GM10248 (cell line): ENCODE results near the gene GNAI2.

Source experiments
- CTCF ChIA-PET: fragments of 300-600 bp; sonication (Branson Sonifier 250); formaldehyde crosslinking; extraction: SDS; loops from one replicate; lab custom pipeline; 2021; ENCODE audit warnings: antibody characterized with exemption; lab: Yijun Ruan, JAX
- POLR2A ChIA-PET: fragments of 350-650 bp; sonication (Branson Sonifier 250); formaldehyde crosslinking; extraction: SDS; loops from one replicate; lab custom pipeline; 2020; ENCODE audit warnings: antibody characterized with exemption; lab: Yijun Ruan, JAX
- DNase-seq: peaks from one replicate; pipeline ENCODE4 v3.0.0; 2012; ENCODE audit errors: extremely low spot score
- TF ChIP-seq, protein P1 (sequence below): IDR thresholded peaks from 2 replicates; pipeline ENCODE4 v1.5.1; 2012; ENCODE audit warnings: mild to moderate bottlenecking, low read depth; ENCODE audit errors: extremely low read depth, missing control alignments, control extremely low read depth

GNAI2 gene

DNA sequence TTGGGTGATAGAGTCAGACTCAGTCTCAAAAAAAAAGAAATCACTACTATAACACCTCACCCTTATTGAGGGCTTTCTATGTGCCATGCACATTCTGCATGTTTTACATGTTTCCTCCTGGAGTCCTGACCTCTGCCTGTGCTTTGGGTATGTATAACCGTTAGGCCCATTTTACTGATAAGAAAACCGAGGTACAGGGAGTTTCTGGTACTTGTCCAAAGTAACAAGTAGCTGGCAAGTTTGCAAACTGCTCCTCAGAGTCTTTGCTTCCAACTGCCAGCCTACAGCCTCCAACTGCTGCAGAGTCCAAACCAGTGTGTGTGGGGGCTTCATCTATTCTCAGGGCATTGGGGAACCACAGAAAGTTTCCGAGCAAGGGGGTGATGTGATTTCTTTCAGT lies 3.7 kb upstream of the GNAI2 start:
- DNase-seq: no peak
- POLR2A ChIA-PET: no interaction called here
- CTCF ChIA-PET: interaction anchor here (2.5 to 26.7 kb wide), 3 partner anchors 13 to 43 kb away, joined by 11 to 393 read pairs (median 276); partner anchors contain the start of gene GNAT1
- TF ChIP-seq, protein P1, sequence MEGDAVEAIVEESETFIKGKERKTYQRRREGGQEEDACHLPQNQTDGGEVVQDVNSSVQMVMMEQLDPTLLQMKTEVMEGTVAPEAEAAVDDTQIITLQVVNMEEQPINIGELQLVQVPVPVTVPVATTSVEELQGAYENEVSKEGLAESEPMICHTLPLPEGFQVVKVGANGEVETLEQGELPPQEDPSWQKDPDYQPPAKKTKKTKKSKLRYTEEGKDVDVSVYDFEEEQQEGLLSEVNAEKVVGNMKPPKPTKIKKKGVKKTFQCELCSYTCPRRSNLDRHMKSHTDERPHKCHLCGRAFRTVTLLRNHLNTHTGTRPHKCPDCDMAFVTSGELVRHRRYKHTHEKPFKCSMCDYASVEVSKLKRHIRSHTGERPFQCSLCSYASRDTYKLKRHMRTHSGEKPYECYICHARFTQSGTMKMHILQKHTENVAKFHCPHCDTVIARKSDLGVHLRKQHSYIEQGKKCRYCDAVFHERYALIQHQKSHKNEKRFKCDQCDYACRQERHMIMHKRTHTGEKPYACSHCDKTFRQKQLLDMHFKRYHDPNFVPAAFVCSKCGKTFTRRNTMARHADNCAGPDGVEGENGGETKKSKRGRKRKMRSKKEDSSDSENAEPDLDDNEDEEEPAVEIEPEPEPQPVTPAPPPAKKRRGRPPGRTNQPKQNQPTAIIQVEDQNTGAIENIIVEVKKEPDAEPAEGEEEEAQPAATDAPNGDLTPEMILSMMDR: no peak

DNA sequence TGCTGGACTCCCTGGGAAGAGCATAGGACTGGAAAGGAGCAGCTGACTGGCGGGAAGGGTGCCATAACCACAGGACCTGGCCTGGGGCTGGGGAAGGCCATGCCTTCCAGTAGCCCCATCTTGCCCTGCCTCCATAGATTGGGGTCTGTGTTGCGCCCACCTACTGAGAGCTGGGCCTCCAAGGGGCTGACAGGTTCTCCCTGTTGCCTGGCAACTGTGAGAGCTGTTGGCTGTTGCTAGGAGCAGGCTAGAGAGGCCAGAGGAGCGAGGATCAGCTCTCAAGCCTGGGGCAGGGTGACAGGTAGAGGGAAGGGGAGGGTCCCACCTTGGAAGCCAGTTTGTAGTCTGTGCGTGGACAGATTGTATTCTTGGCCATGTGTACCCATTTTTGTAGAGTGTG lies 2.8 kb upstream of the GNAI2 start:
- DNase-seq: no peak
- TF ChIP-seq, protein P1: no peak
- ChIA-PET CTCF (interaction anchor here (1.0 to 26.7 kb wide), 4 partner anchors 13 to 66 kb away, joined by 3 to 393 read pairs (median 144); partner anchors contain the start of genes GNAT1, HYAL3 and NAA80), POLR2A (interaction anchor here (0.6 kb wide), 1 partner anchor 293 kb away, joined by 4 read pairs; the partner anchor contains the start of gene RBM6)

DNA sequence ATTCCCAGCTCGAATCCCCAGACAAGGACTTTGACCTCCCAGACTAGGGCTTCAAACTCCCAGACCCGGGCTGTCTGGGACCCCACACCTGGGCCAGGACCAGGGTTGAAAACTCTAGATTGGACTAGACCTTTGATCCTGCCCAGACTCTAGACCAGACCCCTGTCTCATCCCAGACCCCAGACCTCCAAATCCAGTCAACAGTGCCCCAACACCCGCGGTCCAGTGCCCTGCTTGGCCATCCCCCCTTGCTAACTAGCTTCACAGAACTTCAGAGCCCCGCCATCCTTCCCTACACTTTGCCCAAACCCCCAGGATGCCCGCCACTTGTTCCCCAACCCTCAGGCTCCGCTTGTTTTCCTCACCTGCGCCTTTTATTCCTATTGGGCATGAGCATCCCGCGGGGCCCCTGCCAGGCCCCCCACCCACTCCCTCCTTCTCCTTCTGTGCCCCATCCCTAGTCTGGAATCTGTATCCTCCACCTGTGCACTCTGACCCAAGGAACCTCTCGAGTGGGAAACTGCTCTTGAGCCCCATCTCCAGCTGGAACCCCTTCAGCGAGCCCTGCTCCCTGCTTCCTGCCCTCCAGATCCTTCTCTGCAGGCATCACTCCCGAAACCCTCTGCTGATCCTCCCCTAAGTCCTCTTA lies 604 bp downstream of the GNAI2 start:
- DNase-seq: no peak
- TF ChIP-seq, protein P1: no peak
- CTCF ChIA-PET: interaction anchor here (1.1 to 15.1 kb wide), 7 partner anchors 9 to 88 kb away, joined by 3 to 276 read pairs (median 3); no protein-coding TSS in a partner anchor
- POLR2A ChIA-PET: interaction anchor here (1.1 to 1.5 kb wide), 2 partner anchors 10 to 63 kb away, joined by 4 to 5 read pairs; partner anchors contain the start of genes HYAL3 and NAA80

DNA sequence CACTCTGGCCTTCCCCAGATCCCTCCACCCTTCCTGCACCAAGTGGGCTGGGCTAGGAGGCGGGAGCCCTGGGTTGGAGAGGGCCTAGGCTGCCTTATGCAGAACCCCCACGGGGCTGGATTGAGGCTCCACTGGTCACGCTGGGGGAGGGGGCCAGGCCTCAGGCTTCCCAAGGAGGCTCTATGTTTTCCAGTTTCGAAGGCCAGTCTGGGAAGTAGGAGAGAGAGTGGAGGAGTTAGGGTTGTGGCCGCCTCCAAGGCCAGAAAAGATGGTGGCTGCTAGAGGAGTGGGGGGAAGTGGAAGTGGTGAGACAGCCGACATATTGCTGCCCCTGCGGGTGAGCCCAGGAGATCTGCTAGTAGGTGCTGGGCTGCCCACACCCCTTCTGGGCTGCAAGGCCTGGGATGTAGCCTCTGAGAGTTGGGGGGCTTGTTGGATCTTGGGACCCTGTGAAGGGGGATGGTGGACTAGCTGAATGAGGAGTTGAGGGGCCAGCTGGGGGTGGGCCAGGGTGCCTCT lies 1.2 kb downstream of the GNAI2 start:
- CTCF ChIA-PET: interaction anchor here (1.3 to 15.1 kb wide), 4 partner anchors 9 to 45 kb away, joined by 3 to 276 read pairs (median 16); no protein-coding TSS in a partner anchor
- POLR2A ChIA-PET: interaction anchor here (0.6 kb wide), 2 partner anchors 35 to 1977 kb away, joined by 5 to 13 read pairs; no protein-coding TSS in a partner anchor
- DNase-seq: no peak
- TF ChIP-seq, protein P1: no peak

DNA sequence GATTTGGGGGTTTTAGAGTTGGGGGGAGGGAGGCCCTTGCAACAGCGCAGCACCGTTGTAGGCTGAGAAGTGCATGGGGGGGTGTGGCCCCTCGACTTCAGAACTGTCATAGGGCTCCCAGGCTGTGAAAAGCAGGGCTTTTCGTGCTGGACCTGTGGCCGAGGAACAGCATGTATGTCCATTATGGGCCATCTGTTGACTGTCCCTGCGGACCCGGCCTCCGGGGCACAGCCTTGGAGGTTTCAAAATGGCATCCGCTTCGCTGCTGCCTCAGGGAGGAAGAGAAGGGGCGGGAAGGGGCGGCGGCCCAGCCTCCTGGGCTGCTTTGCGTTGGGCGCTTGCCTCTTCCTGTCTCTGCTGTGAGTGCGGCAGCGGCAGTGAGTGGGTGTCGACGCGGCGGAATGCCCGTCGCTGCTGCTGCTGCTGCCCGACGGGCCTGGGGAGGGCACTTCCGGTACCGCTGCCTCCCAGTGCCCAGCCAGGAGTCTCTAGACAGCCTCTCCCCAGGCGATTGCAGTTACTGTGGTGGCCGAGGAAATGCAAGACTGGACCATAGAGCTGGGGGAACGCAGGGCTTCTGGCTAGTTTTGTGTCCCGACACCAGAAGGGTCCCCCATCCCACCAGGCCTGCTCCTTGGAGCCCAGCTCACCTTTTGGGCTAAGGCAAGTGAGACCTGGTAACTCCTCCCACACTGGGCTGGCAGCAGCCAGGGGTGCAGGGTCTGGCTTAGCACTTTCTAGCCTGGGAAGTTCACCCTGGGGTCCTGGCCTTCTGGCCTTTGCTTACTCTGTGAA lies 1.9 kb downstream of the GNAI2 start:
- CTCF ChIA-PET: interaction anchor here (1.3 to 15.1 kb wide), 2 partner anchors 8 to 10 kb away, joined by 9 to 276 read pairs; no protein-coding TSS in a partner anchor
- TF ChIP-seq, protein P1: no peak
- DNase-seq: peak; percentile 87
- POLR2A ChIA-PET: interaction anchor here (0.6 kb wide), 2 partner anchors 34 to 1976 kb away, joined by 5 to 13 read pairs; no protein-coding TSS in a partner anchor

DNA sequence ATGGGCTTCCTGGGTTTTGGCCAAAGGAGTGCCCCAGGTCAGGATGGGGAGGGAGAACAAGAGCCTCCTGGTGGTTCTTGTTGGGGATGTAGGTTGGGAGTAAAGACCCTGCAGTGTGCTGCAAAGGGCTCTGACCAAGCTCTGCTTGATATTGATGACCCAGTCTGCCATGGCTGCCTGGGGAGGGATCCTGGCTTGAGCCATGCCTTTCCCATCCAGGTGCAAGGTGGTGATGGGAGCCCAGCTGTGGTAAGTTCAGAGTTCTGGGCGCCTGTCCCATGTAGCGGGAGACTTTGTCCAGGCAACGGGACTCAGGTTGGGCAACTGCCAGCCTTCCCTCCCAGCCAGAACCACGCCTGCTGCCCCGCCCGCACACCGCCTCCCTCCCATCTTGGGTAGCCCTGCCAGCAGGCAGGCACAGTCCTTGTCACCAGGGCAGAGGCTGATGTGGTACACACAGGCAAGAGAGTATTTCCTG lies 2.6 kb downstream of the GNAI2 start:
- TF ChIP-seq, protein P1: no peak
- ChIA-PET POLR2A (no interaction called here), CTCF (interaction anchor here (1.3 to 15.1 kb wide), 2 partner anchors 7 to 11 kb away, joined by 9 to 276 read pairs; no protein-coding TSS in a partner anchor)
- DNase-seq: no peak
